ENCODE results near the gene KIAA1614.

The KIAA1614 gene

DNA sequence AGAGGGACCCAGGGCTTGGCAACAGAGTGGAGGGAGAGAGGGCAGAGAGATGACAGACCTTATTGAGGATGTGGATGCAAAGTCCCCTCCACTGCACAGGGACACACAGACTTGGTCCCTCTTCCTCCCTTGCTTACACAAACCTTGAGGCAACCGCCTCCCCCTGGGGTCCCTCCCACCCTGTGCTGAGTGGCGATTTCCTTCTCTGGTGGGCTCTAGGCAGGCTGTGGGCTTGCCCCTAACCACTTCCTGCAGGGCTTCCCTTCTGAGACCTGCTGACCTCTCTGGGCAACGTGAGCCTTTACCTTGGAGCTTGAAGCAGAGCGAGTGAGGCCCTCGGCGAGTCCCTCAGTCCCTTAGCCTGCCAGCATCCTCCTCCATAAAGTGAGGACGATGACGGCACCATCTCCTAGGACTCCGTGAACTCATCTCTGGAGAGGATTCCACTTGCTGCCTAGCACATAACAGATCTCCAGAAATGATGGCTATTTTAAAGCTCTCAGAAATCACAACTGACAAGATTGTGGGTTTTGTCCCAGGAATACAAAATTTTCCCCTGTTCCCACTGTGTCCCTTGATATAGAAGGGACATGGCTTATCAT lies 25.0 kb downstream of the KIAA1614 start:
- DNase-seq: peak in 4 of 10 donors; percentile 34 to 90 (median 64)
- intact Hi-C loops (cut with DNase I): no loop called here

GRCh38 chr1:180939073-180939710 lies 26.5 kb downstream of the KIAA1614 start:
- intact Hi-C loops (cut with DNase I): no loop called here
- peak in 3 of 10 donors; percentile 14 to 80 (median 67) for DNase-seq

DNA sequence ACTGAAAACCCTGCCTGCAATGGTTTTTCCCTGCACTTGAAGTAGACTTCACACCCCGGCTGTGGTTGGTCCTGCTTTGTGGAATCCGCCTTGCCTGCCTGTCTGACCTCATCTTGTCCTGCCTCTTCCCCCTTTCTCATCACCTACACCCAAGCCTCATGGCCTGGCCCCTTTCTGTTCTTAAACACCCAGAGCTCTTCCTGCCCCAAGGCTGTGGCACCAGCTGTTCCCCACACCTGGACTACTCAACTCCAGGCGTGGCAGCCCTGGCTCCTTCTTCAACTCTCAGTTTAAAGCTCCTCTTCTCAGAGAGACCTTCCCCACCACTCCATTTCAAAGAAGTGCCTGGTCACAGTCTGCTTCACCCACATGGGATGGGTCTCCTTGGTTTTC lies 27.0 kb downstream of the KIAA1614 start:
- intact Hi-C loops (cut with DNase I): no loop called here
- peak in 3 of 10 donors; percentile 9 to 38 (median 23) for DNase-seq

DNA sequence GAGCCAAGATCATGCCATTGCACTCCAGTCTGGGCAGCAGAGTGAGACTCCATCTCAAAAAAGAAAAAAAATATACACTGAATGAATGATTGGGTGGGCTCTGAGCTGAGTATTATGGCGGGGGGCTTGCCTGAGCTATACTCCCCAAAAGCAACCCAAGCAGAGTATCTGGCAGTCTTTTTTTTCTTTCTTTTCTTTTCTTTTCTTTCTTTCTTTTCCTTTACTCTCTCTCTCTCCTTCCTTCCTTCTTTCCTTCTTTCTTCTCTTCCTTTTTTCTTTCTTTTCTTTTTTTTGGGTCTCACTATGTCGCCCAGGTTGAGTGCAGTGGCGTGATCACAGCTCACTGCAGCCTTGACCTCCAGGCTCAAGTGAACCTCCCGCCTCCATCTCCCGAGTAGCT lies 27.7 kb downstream of the KIAA1614 start:
- intact Hi-C loops (cut with DNase I): no loop called here
- DNase-seq: peak in 2 of 10 donors; percentile 29 to 49

DNA sequence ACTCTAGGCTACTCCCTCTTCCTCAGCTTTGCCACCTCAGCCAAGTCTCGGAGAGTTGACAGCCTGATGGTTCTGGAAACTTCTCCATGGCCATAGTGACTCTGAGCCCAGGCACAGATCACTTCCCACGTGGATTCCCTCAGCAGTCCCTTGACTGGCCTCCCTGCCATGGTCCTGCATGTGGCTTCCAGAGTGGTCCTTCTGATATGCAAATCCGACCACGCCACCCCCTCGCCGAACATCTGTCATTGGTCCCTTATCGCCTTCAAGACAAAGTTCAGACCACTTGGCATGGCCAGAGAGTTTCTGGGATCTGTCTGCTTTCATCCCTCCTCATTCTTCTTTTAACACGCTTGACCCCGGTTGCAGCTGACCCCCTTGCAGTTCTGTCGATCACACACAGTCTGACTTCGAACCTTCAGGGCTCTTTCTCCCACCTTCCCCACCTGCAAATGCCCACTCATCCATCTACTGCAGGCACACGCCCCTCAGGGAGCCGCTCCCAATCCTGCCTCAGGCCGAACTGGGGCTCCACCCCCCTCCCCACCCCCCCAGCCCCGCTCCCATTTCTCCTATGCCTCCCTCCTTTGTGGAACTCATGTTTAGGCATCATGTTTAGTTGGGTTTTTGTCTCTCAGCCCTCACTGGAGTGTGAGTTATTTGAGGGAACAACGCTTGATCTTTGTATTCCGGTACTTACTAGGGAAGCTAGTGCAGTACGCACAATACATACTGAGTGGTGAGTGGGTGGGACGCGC lies 29.0 kb downstream of the KIAA1614 start:
- intact Hi-C loops (cut with DNase I): no loop called here

DNA sequence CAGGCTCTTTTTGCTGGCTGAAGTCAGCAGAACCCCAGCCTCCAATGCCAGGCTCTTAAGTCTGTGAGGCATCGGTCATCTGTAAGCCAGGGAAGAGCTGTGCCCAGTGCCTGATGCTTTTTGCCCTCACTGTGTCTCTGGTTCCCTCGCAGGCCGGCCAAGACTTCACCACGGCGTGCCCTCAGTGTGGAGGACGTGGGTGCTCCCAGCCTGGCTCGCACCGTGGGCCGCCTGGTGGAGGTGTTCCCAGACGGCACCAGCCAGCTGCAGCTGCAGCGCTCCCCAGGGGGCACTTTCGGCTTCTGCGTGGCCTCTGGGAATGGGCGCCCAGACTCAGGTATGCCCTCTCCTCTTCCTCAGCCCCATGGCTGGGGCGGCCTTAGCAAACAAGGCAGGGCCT lies 32.5 kb downstream of the KIAA1614 start:
- peak in 2 of 10 donors; percentile 56 to 72 for DNase-seq
- intact Hi-C loops (cut with DNase I): no loop called here

More for the DNA sequence above, 29.0 kb downstream of the KIAA1614 start:
- DNase-seq: peak in 4 of 10 donors; percentile 4 to 49 (median 32)

- peak in 2 of 10 donors; percentile 25 to 35 for DNase-seq
- intact Hi-C loops (cut with DNase I): no loop called here
Observed at GRCh38 chr1:180945551-180945950, 32.9 kb downstream of the KIAA1614 start.

DNA sequence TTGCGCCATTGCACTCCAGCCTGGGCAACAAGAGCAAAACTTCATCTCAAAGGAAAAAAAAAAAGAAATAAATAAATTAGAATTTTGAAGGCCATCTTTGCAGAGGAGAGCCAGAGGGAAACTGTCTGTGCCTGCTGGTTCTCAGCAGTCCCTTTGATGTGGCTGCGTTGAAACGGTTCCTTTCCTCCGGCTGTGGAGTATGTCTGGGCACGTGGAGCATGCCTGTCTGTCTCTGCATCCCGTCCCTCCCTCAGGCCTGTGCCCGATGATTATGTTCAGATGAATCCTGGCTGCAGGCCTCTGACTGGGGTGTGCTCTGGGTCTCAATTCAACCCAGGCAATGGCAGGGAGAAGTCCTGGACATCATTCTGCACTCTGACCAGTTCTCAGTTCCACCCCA lies 33.4 kb downstream of the KIAA1614 start:
- intact Hi-C loops (cut with DNase I): no loop called here
- DNase-seq: no peak

DNA sequence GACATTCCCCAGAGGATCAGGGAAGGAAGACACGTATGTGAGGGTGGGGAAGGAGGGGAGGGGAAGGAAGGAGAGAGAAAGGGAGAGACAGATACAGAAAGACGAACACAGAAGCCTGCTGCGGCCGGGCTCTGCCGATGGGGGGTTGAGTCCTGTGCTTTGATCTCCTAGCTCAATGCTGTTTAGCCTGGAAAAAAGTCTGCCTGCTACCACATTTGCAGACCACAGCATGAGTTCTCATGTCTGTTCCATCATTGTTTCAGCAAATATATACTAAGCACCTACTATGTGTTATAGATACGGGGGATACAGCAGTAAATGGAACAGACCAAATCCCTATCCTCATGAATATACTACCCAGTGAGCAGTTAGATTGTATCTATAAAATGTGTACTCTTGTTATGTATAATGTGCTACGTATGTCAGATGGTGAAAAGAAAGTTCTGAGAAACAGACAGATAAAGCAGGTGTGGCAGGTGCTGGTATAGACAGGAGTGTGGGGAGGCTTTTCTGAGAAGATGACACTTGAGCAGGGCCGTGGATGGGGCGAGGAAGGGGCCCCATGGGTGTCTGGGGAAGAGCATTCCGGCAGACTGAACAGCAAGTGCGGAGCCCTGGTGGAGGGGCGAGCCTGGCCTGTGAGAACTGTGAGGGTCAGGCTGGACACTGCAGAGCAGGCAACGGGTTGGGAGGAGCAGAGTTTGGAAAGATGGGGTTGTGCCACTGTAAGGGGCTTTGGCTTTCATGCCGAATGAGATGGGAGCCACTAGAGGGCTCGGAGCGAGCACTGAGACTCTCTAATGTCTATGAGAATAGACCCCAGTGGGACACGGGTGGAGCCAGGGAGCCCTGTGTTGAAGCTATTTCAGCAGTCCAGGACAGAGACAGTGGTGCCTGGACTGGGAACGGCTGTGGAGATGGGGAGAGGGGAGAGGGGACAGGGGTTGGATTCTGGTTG lies 34.1 kb downstream of the KIAA1614 start:
- no peak for DNase-seq
- intact Hi-C loops (cut with DNase I): no loop called here

GRCh38 chr1:180947499-180947885 lies 34.8 kb downstream of the KIAA1614 start:
- DNase-seq: no peak
- intact Hi-C loops (cut with DNase I): no loop called here

DNA sequence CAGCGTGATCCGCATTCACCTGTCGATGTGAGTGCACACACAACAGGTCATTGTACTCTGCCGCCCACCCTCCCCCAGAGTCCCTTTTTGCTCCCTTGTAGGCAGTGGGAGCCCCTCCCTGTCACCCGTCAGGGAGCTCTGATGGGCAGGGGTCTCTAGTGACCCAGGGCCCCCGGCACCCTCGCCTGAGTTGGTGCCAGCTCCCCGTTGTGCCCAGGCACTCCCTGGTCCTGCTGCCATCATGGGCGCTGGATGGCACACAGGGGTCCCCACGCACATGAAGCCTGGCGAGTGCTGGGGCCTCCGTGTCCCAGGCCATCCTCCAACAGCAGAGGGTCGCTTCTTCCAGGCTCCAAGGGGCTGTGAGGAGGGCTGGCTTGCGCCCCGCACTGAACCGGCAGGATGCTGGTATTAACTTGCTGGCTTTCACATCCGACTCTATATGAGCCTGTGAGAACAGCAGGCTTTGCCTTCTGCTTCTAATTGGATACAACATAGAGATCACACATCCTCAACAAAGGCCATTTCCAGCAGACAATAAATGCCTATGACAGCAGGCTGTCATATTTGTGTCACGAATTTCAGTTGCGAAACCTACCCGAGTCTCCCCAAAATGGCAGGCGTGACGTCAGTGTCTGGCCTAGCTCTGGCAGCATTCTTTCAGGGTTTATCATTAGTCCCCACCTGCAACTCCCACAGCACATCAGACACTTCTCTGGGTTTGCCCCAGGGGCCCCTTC lies 35.4 kb downstream of the KIAA1614 start:
- DNase-seq: peak in 1 of 10 donors; percentile 85
- intact Hi-C loops (cut with DNase I): no loop called here

- intact Hi-C loops (cut with DNase I): no loop called here
- DNase-seq: peak in 1 of 10 donors; percentile 79
Observed at GRCh38 chr1:180948641-180949615, 36.2 kb downstream of the KIAA1614 start.

- DNase-seq: peak in 1 of 10 donors; percentile 8
- intact Hi-C loops (cut with DNase I): no loop called here
Observed at GRCh38 chr1:180949616-180950000, 36.9 kb downstream of the KIAA1614 start.

DNA sequence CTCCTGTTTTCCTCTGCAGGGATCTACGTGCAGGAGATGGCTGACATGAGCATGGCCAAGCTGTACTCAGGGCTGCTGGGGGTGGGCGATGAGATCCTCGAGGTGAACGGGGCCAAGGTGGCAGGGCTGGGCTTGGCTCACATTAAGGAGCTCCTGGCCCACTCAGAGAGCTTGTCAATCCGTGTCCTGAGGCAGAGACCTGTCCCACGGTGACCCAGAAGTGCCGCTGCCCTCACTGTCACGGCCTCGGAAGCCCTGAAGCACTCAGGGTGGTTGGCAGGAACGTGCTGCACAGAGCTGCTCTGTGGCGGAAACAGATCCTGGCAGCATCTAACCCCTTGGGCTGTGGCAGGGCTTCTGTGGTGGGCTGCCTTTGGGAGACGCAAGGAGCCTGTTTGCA lies 37.6 kb downstream of the KIAA1614 start:
- intact Hi-C loops (cut with DNase I): no loop called here
- peak in 1 of 10 donors; percentile 67 for DNase-seq

- DNase-seq: peak in 1 of 10 donors; percentile 79
- intact Hi-C loops (cut with DNase I): no loop called here
Observed at GRCh38 chr1:180951186-180951745, 38.6 kb downstream of the KIAA1614 start.

DNA sequence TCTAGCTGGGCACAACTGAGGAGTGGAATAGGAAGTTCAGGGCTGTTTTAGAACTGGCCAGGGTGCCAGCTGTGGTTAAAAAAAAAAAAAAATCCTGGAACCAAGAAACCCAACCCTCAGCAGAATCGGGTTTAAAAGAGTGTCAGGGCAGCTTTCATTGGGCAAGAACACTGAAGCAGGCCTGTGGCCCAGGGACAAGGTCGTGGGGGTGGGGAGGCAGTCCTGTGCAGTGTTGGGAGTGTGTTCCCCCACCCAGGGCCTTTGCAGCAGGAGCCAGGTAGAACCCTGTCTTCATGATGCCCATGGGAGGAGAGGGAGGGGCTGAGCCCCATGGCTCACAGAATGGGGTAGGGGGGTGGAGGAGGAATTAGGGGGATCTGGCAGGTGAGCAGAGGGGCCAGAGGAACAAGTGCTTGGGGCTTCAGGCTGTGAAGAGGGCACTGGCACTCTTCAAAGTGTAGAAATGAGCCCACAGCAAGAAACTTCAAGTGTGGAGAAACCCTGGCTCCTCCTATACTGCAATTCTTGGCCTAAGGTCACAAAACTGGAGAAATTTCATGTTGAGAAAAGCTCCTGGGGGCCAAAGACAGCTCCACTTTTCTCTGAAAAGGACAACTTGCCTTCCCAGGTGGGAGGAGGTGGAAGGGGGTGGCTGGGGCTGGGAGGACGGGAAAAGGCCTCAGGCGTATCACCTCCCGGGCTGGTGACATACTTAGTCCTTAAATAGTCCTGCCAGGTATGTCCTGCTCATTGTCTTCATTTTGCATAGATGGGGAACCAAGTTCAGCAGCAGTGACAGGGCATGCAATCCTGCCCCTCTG lies 39.3 kb downstream of the KIAA1614 start:
- DNase-seq: peak in 1 of 10 donors; percentile 61
- intact Hi-C loops (cut with DNase I): no loop called here

GRCh38 chr1:180952657-180953013 lies 39.9 kb downstream of the KIAA1614 start:
- intact Hi-C loops (cut with DNase I): no loop called here
- peak in 1 of 10 donors; percentile 65 for DNase-seq

Data from posterior cingulate gyrus (tissue), 11 donors.